Vagina (tissue), 2 donors: ENCODE data around the gene ABR.

Experiments used
- POLR2A ChIP-seq, 2 donors: fragments of 450-650 bp; IDR thresholded peaks; one replicate each; pipeline ENCODE4 v1.6.1; 2017; ENCODE audit warnings: antibody characterized with exemption in 2 of 2, mild to moderate bottlenecking in 2 of 2, moderate library complexity in 2 of 2
- POLR2AphosphoS5 ChIP-seq, 2 donors: sonication (generic); formaldehyde crosslinking; IDR thresholded peaks; one replicate each; pipeline ENCODE4 v1.9.0; 2017; ENCODE audit warnings: antibody characterized with exemption in 2 of 2, mild to moderate bottlenecking in 2 of 2, low read depth in 1 of 2; ENCODE audit not compliant: insufficient read depth in 1 of 2
- TF ChIP-seq, protein P1 (sequence below), 3 experiments: fragments of 450-650 bp in 2 of 3; fragments of 200-600 bp in 1 of 3; sonication (generic) in 1 of 3; IDR thresholded peaks; one replicate each; pipeline ENCODE4 v1.5.1; 2017 to 2019; ENCODE audit warnings: antibody characterized with exemption in 3 of 3, mild to moderate bottlenecking in 2 of 3, moderate library complexity in 2 of 3

DNA sequence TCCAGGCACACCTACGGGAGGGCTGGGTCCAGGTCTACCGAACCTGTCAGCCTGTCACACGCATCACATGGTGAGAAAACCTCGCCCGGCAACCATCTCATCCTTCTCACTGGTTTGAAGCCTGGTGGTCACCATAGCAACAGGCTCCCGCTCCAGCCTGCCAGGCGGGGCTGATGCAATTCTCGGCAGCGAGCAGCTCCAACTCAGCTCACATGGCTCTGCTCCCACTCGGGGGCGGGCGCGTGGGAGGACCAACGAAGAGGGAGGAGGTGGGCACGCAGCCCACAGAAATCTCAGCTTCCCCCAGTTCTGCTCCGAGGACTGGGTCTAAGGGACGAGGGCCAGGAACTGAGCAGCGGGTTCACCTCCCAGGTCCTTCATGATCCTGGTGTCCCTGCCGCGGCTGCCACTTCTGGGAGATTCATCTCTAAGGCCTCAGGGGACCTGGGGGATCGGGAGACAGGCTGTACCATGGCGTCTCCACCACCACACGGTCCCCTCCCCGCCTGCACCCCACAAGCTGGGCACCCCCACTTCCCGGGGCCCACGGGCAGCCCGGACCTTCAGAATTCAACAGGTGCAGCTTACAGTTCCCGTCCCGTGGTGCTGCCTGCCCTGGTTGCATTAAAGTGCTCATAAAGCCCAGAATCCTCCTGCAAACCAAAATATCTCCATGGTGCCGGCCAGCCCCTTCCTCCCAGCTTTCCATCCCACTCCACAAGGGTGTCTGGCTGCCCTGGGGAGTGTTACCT is 25.8 kb downstream of the ABR start:
- TF ChIP-seq, protein P1, sequence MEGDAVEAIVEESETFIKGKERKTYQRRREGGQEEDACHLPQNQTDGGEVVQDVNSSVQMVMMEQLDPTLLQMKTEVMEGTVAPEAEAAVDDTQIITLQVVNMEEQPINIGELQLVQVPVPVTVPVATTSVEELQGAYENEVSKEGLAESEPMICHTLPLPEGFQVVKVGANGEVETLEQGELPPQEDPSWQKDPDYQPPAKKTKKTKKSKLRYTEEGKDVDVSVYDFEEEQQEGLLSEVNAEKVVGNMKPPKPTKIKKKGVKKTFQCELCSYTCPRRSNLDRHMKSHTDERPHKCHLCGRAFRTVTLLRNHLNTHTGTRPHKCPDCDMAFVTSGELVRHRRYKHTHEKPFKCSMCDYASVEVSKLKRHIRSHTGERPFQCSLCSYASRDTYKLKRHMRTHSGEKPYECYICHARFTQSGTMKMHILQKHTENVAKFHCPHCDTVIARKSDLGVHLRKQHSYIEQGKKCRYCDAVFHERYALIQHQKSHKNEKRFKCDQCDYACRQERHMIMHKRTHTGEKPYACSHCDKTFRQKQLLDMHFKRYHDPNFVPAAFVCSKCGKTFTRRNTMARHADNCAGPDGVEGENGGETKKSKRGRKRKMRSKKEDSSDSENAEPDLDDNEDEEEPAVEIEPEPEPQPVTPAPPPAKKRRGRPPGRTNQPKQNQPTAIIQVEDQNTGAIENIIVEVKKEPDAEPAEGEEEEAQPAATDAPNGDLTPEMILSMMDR (IDR thresholded peaks at IDR 0.05), result no peak
- no peak for TF ChIP-seq POLR2A (IDR thresholded peaks at IDR 0.05)
- TF ChIP-seq POLR2AphosphoS5 (IDR thresholded peaks at IDR 0.05; ENCODE audit: insufficient read depth in 1 of 2, low read depth in 1 of 2), result peak in 1 of 2 donors; percentile 56
